AG09319 (cell line): ENCODE measurements around the gene ALDH1A1.

Experiments
- DNase-seq: peaks from one replicate; pipeline ENCODE4 v3.0.0-alpha.2; 2010; ENCODE audit warnings: low read depth; ENCODE audit errors: extremely low read depth
- TF ChIP-seq, protein P1 (sequence below): IDR thresholded peaks from 2 replicates; pipeline ENCODE4 v1.5.1; 2011; ENCODE audit warnings: low read depth, mild to moderate bottlenecking, inconsistent platforms, low read length, moderate library complexity

ALDH1A1 gene

DNA sequence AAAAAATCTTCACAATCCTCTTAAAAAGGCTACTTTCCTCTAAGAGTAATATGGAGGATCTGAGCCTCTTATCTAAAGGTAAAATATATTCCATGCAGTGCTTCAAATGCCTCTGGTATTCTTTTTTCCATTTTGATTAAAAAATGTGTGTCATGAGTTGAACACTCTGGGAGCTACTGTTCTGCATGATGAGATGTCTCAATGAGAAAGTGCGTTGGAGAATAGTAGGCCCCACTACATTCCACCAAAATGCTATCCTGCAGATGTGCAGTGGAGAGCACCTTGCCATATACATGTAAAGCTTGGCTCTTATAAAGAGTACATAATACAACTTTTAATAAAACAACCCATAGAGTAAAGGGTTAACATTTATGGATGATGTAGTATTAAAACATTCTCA is 26.3 kb downstream of the ALDH1A1 start:
- TF ChIP-seq, protein P1, sequence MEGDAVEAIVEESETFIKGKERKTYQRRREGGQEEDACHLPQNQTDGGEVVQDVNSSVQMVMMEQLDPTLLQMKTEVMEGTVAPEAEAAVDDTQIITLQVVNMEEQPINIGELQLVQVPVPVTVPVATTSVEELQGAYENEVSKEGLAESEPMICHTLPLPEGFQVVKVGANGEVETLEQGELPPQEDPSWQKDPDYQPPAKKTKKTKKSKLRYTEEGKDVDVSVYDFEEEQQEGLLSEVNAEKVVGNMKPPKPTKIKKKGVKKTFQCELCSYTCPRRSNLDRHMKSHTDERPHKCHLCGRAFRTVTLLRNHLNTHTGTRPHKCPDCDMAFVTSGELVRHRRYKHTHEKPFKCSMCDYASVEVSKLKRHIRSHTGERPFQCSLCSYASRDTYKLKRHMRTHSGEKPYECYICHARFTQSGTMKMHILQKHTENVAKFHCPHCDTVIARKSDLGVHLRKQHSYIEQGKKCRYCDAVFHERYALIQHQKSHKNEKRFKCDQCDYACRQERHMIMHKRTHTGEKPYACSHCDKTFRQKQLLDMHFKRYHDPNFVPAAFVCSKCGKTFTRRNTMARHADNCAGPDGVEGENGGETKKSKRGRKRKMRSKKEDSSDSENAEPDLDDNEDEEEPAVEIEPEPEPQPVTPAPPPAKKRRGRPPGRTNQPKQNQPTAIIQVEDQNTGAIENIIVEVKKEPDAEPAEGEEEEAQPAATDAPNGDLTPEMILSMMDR = no peak

DNA sequence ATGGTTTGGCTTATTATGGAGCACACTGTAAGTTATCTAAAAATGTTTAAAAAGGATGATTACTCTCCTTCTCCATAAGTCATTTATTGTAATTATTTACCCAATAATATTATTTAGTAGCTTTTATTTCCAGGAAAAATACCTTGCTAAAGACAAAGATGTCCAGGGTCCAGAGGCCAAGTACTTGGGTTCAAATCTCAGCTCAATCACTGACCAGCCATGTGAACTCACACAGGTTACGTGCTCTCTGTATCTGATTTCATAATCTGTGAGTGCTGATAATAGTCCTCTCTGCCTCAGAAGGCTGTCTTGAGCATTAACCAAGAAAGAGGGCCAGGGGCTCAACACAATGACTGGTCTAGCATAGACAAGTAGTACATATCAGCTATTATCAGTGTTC is 27.0 kb downstream of the ALDH1A1 start:
- TF ChIP-seq, protein P1 = no peak
- no peak for DNase-seq

More for the DNA sequence above, 26.3 kb downstream of the ALDH1A1 start:
- no peak for DNase-seq

DNA sequence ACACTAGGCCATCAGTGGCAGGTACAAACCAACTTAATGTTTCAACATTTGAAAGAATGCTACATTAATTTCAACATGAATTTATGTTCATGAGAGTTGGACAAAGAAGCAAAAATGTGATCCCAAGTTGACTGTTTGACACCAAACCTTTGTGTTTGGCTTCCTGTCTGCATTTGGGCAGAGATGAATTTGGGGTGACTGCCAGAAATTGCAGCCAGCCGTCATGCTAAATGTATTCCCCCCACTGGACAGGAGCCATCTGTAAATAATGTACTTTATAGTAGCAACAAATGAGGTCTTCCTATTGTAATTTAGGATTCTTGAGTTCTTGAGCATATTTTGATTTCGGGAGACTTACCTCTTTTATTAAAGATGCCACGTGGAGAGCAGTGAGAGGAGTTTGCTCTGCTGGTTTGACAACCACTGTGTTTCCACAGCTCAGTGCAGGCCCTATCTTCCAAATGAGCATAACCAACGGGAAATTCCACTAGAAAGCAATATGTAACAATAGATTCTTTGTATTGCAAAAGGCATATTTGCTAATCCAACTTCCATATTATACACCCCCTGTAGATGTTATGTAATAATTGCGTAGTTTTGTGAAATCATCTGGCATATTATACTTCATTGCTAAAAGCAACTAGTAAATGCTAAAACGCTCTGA is 27.6 kb downstream of the ALDH1A1 start:
- DNase-seq = no peak
- TF ChIP-seq, protein P1 = no peak

DNA sequence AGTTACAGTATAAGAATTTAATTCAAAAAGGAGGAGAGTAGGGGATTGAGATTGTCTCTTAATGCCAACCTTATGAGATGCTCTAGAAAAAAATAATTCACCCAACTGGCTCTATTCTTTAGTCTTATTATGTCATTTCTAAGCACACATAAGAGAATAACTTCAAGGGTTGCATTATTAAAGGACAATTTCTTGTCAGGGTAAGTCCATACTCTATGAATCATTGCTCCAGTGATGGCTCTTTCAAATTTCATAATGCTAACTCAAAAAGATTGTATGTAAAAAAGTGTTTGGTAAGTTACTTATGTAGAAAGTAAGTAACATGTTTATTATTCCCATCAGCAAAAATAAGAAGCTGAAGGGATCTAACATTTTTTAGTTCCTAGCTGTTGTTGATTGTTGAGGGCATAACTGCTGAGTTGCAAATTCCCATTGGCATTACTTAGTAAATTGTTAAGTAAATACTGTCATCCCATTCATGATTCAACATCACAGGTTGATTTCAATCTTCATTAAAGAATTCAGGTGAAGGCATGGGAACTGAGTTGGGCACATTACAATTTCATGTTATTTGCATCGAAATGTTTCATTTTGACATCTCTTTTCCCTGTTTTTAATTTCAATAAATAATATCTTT is 28.6 kb downstream of the ALDH1A1 start:
- DNase-seq = no peak
- TF ChIP-seq, protein P1 = no peak

DNA sequence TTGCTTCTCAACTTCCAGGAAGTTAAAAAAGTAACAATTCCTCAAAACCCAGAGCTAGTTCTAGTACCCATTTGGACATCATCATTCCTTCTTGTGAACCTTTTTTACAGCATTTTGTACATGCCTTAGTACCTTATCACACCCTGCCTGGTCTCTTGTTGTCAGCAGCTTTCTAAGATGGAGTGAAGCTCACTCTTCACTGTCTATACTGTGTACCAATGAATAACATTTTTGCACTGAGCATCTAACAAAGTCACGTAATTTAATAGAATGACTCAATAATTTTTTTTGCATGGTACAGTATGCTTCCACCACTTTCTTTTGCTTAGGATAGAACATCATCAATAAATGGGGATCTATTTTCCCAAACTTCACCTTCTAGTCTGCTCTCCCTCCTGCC is 29.8 kb downstream of the ALDH1A1 start:
- TF ChIP-seq, protein P1 = no peak
- DNase-seq = no peak

DNA sequence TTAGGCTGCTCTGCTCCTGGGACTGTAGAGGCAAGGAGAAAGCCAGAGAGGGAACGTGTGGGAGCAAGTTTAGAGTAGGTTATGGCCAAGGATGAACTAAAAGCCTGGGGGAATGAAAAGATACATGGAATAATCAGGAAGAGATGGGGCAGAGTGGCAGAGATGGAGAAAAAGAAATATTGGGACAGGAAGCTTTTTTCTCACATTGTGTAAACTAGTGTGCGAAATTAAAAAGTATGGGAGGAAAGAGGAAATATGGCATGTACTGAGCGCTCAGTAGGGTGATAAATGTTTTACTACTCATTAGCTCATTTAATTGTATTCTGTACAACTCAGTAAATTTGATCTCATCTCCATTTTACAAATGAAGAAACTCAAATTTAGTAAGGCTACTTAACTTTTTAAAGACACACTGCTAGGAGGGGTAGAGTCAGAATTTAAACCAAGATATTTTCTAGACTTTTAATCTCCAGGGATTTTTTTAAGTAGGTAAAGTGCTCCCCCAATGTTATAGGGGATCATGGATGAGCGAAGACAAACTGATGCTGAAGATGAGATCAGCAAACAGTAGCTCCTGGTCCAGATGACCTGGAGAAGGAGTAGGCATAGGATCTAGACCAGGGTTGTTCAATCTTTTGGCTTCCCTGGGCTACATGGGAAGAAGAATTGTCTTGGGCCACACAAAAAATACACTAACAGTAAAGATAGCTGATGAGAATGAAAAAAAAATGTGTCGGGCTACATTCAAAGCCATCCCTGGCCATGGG is 30.8 kb downstream of the ALDH1A1 start:
- TF ChIP-seq, protein P1 = no peak
- no peak for DNase-seq
